Sigmoid colon (tissue), 4 donors: ENCODE data around the gene SLAMF7.

ENCODE experiments used
- EP300 ChIP-seq, 4 donors: sonication (generic); formaldehyde crosslinking; IDR thresholded peaks; one replicate each; pipeline ENCODE4 v1.6.1; 2017; ENCODE audit warnings: antibody characterized with exemption in 4 of 4
- POLR2A ChIP-seq, 2 donors: fragments of 450-650 bp; IDR thresholded peaks; one replicate each; pipeline ENCODE4 v1.6.1; 2016; ENCODE audit warnings: antibody characterized with exemption in 2 of 2, mild to moderate bottlenecking in 2 of 2, moderate library complexity in 2 of 2
- TF ChIP-seq, protein P1 (sequence below), 4 experiments: fragments of 450-650 bp in 3 of 4; fragments of 200-600 bp in 1 of 4; IDR thresholded peaks; one replicate each; pipeline ENCODE4 v1.5.1; 2016 to 2019; ENCODE audit warnings: antibody characterized with exemption in 4 of 4, mild to moderate bottlenecking in 3 of 4, moderate library complexity in 2 of 4

DNA sequence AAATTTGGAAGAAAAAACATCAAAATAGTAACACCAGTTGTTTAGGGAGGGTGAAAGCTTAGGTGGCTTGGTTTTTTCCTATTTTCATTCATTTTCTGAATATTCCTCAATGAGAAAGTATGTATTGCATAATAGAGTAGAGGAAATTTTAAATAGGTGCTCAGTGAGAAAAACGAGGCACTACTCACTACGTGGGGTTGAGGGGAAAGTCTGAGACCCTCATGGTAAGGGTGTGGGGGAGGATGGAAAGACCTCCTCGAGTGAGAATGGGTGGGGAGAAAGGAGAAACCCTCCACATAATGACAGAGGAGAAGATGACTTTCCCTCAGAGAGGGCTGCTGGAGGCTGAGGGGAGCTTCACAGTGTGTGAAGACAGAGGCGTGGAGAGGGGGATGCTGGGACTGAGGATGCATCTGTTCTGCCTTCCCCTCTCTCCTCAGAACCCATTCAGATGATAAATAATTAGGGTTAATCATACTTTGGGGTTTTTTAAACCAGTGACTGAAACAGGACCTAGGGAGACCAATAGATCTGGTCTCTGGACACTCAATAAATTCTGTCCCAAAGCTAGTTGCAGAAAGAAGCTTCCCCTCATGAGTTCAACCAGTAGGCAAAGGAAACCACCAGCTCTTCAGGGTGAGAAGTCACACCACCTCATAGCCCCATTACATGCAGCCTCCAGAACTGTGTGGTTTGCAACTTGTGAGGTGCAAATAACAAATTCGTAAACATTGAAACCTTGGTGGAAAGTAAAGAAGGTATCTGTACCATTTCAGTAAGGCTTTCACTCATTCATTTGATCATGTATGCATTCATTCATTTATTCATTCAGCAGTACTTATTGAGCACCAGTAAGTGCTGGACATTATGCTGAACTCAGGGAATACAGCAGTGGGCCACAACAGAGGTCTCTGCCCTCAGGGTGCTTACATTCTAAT is 17.1 kb downstream of the SLAMF7 start:
- TF ChIP-seq POLR2A (IDR thresholded peaks at IDR 0.05) (no peak), EP300 (IDR thresholded peaks at IDR 0.05) (no peak)
- TF ChIP-seq, protein P1, sequence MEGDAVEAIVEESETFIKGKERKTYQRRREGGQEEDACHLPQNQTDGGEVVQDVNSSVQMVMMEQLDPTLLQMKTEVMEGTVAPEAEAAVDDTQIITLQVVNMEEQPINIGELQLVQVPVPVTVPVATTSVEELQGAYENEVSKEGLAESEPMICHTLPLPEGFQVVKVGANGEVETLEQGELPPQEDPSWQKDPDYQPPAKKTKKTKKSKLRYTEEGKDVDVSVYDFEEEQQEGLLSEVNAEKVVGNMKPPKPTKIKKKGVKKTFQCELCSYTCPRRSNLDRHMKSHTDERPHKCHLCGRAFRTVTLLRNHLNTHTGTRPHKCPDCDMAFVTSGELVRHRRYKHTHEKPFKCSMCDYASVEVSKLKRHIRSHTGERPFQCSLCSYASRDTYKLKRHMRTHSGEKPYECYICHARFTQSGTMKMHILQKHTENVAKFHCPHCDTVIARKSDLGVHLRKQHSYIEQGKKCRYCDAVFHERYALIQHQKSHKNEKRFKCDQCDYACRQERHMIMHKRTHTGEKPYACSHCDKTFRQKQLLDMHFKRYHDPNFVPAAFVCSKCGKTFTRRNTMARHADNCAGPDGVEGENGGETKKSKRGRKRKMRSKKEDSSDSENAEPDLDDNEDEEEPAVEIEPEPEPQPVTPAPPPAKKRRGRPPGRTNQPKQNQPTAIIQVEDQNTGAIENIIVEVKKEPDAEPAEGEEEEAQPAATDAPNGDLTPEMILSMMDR (IDR thresholded peaks at IDR 0.05) = no peak
